OCI-LY7 (cell line): ENCODE measurements around the gene LRRN3. TPM values are rescaled to one million over a fixed set of nuclear protein-coding genes. Genes with fewer than 3 reads are reported as not detected.

ENCODE experiments used
- BruUV-seq: library from RNA; stranded (reverse); fragments of 400-500 nt; replicated peaks from 2 replicates; lab custom pipeline; 2021; lab: Mats Ljungman, UMichigan
- CTCF ChIA-PET: fragments of 300-600 bp; sonication (Branson Sonifier 250); formaldehyde crosslinking; loops from one replicate; lab custom pipeline; 2022; ENCODE audit warnings: antibody characterized with exemption; ENCODE audit not compliant: unreplicated experiment; lab: Charles Lee
- POLR2A ChIA-PET: fragments of 300-600 bp; sonication (Branson Sonifier 250); formaldehyde crosslinking; loops from one replicate; lab custom pipeline; 2022; ENCODE audit warnings: antibody characterized with exemption; lab: Charles Lee
- DNase-seq: peaks from one replicate; pipeline ENCODE4 v3.0.0-alpha.2; 2015; ENCODE audit warnings: low spot score
- H2AFZ ChIP-seq: fragments of 200-600 bp; sonication (generic), shearing (Covaris generic); 2 replicates; pipeline ENCODE4 v1.6.1; 2014; ENCODE audit warnings: mild to moderate bottlenecking, antibody characterized with exemption, low read length, moderate library complexity
- H3K27ac ChIP-seq: fragments of 200-600 bp; sonication (generic); 2 replicates; pipeline ENCODE4 v1.5.1; 2014; ENCODE audit warnings: mixed run types, low read depth, mild to moderate bottlenecking, moderate library complexity, low read length, inconsistent platforms; ENCODE audit not compliant: poor library complexity, severe bottlenecking
- H3K36me3 ChIP-seq: fragments of 200-600 bp; sonication (generic); 2 replicates; pipeline ENCODE4 v1.6.1; 2014; ENCODE audit warnings: mild to moderate bottlenecking, antibody characterized with exemption, low read length, moderate library complexity, mixed read lengths; ENCODE audit not compliant: insufficient read depth
- H3K4me1 ChIP-seq: fragments of 200-600 bp; sonication (generic); 2 replicates; pipeline ENCODE4 v1.5.1; 2014; ENCODE audit warnings: mild to moderate bottlenecking, low read length; ENCODE audit not compliant: insufficient read depth, poor library complexity, severe bottlenecking
- H3K4me2 ChIP-seq: fragments of 200-600 bp; sonication (generic); 2 replicates; pipeline ENCODE4 v1.6.1; 2014; ENCODE audit warnings: mild to moderate bottlenecking, low read length
- H3K4me3 ChIP-seq: fragments of 200-600 bp; sonication (generic); 2 replicates; pipeline ENCODE4 v1.5.1; 2014; ENCODE audit warnings: mild to moderate bottlenecking, low read depth, low read length; ENCODE audit not compliant: poor library complexity, severe bottlenecking
- H3K79me2 ChIP-seq: fragments of 200-600 bp; sonication (generic); 2 replicates; pipeline ENCODE4 v1.6.1; 2016; ENCODE audit warnings: low read depth, mild to moderate bottlenecking, low read length, moderate library complexity, mixed read lengths; ENCODE audit not compliant: insufficient read depth
- H3K9me2 ChIP-seq: fragments of 200-600 bp; sonication (generic); 2 replicates; pipeline ENCODE4 v1.6.1; 2016; ENCODE audit warnings: mild to moderate bottlenecking, low read length, mixed read lengths; ENCODE audit not compliant: insufficient read depth
- H3K9me3 ChIP-seq: fragments of 200-600 bp; sonication (generic); 2 replicates; pipeline ENCODE4 v1.6.1; 2014; ENCODE audit warnings: mild to moderate bottlenecking, mixed run types, low read length, mixed read lengths
- H4K20me1 ChIP-seq: fragments of 200-600 bp; sonication (generic); 2 replicates; pipeline ENCODE4 v1.6.1; 2014; ENCODE audit warnings: mild to moderate bottlenecking, antibody characterized with exemption, low read length, moderate library complexity, mixed read lengths; ENCODE audit not compliant: insufficient read depth
- EZH2phosphoT487 ChIP-seq: fragments of 200-600 bp; sonication (generic); IDR thresholded peaks from 2 replicates; pipeline ENCODE4 v1.6.1; 2018; ENCODE audit warnings: low read depth, borderline replicate concordance, mild to moderate bottlenecking, mixed run types, antibody characterized with exemption, low read length, moderate library complexity, mixed read lengths
- intact Hi-C: fragments of 100-400 bp; cut with micrococcal nuclease; formaldehyde crosslinking; loops from one replicate; pipeline ENCODE4 v1.10.0; 2022; ENCODE audit not compliant: unreplicated experiment
- total RNA-seq, 2 experiments: library from RNA; depleted of rRNA in 1 of 2; stranded (reverse); fragments of >200 nt in 1 of 2; shearing (Covaris generic) in 1 of 2; gene quantifications; 2 replicates each; pipeline ENCODE4 v1.2.3, GENCODE V29; 2014 to 2022
- TF ChIP-seq, protein P1 (sequence below): fragments of 200-600 bp; sonication (generic); conservative IDR thresholded peaks from 2 replicates; pipeline ENCODE4 v1.5.1; 2014; ENCODE audit warnings: mild to moderate bottlenecking, antibody characterized with exemption, low read length, moderate library complexity, mixed read lengths

The LRRN3 gene
- total RNA-seq, 2 experiments from 2014 or later = not detected

DNA sequence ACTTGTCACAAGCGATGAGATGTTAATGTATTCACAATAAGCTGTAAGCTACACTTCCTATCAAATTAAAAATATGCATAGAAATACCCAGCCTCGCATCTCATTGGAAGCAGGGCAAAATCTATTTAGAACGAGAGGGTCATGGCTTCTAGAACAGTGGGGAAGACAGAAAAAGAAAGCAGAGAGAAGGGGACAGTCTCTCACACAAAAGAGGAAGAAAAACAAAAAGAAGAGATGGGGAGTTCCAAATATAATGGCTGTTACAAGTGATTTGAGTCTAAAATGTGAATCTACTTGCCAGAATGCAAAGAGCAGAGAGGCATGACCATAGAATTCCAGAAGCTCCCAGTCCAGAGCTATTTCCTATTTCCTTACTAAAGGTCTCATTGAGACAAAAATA is 13.8 kb downstream of the LRRN3 start:
- no peak for DNase-seq
- Histone ChIP-seq H3K4me3 (no peak overlapping the region), H3K27ac (no peak overlapping the region), H3K4me1 (no peaks in the 10 kb centered on the region), H4K20me1 (no peaks in the 10 kb centered on the region), H2AFZ (no peak overlapping the region), H3K4me2 (no peak overlapping the region), H3K9me2 (no peaks in the 10 kb centered on the region), H3K36me3 (no peaks in the 10 kb centered on the region), H3K9me3 (no peaks in the 10 kb centered on the region), H3K79me2 (no peaks in the 10 kb centered on the region)
- TF ChIP-seq EZH2phosphoT487 = no peak
- TF ChIP-seq, protein P1, sequence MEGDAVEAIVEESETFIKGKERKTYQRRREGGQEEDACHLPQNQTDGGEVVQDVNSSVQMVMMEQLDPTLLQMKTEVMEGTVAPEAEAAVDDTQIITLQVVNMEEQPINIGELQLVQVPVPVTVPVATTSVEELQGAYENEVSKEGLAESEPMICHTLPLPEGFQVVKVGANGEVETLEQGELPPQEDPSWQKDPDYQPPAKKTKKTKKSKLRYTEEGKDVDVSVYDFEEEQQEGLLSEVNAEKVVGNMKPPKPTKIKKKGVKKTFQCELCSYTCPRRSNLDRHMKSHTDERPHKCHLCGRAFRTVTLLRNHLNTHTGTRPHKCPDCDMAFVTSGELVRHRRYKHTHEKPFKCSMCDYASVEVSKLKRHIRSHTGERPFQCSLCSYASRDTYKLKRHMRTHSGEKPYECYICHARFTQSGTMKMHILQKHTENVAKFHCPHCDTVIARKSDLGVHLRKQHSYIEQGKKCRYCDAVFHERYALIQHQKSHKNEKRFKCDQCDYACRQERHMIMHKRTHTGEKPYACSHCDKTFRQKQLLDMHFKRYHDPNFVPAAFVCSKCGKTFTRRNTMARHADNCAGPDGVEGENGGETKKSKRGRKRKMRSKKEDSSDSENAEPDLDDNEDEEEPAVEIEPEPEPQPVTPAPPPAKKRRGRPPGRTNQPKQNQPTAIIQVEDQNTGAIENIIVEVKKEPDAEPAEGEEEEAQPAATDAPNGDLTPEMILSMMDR = no peak
- ChIA-PET CTCF (no interaction called here), POLR2A (interaction anchor here (0.6 kb wide), 1 partner anchor 380 kb away, joined by 4 read pairs; no protein-coding TSS in a partner anchor)
- intact Hi-C loops = no loop called here
- no TSS peak for BruUV-seq

DNA sequence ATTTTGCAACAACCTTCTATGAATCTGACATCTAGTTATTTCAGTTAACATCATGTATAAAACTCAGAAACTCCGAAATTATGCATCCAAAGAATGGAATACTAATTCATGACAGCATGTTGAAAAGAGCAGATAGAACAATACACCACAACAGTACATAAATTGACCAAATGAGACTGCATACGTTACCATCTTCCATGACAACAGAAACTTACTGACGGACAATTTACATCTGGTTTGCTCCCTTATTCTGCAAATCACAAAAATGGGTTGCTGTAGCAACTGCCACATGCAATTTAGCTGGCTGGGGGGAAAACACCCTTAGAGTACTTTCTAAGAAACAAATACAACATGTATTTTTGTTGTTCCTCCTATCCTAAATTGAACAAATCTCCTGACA is 14.3 kb downstream of the LRRN3 start:
- ChIA-PET POLR2A (no interaction called here), CTCF (no interaction called here)
- no peaks in the 10 kb centered on the region for H4K20me1 ChIP-seq
- TF ChIP-seq, protein P1 = no peak
- TF ChIP-seq EZH2phosphoT487 = no peak
- intact Hi-C loops = no loop called here
- DNase-seq = no peak
- no peak overlapping the region for H3K4me2 ChIP-seq
- H2AFZ ChIP-seq = no peak overlapping the region
- H3K79me2 ChIP-seq = no peaks in the 10 kb centered on the region
- no peak overlapping the region for H3K4me3 ChIP-seq
- H3K36me3 ChIP-seq = no peaks in the 10 kb centered on the region
- no peak overlapping the region for H3K27ac ChIP-seq
- no peaks in the 10 kb centered on the region for H3K9me3 ChIP-seq
- no TSS peak for BruUV-seq
- H3K4me1 ChIP-seq = no peaks in the 10 kb centered on the region
- no peaks in the 10 kb centered on the region for H3K9me2 ChIP-seq

DNA sequence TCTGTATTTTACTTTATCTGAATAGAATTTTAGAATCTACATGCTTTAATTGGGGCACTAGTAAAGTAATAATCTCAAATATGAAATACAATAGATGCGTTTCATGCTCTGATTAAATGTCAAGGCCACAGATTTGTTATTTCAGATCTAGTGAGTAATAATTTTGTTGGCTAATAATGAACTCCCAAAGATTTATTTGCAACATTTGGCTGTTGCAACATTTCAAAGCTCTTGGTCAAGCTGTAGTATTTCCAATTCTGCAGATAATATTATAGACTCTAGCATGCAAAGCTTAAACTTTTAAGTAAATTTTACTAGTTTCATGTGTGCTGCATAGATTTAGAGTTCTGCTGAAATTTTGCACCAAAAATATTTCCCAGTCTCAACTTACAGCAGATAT is 16.7 kb downstream of the LRRN3 start:
- no peaks in the 10 kb centered on the region for H3K36me3 ChIP-seq
- no peaks in the 10 kb centered on the region for H3K79me2 ChIP-seq
- DNase-seq = no peak
- H3K4me2 ChIP-seq = no peak overlapping the region
- intact Hi-C loops = no loop called here
- H3K9me3 ChIP-seq = no peaks in the 10 kb centered on the region
- no peaks in the 10 kb centered on the region for H4K20me1 ChIP-seq
- no peaks in the 10 kb centered on the region for H3K4me1 ChIP-seq
- ChIA-PET POLR2A (interaction anchor here (0.7 kb wide), 1 partner anchor 160 kb away, joined by 3 read pairs; no protein-coding TSS in a partner anchor), CTCF (no interaction called here)
- no peak overlapping the region for H2AFZ ChIP-seq
- no peak overlapping the region for H3K27ac ChIP-seq
- BruUV-seq = no TSS peak
- no peak overlapping the region for H3K4me3 ChIP-seq
- H3K9me2 ChIP-seq = no peaks in the 10 kb centered on the region
- TF ChIP-seq EZH2phosphoT487 = no peak
- TF ChIP-seq, protein P1 = no peak
